NCI-H748 treated with DMSO at 0.1 percent for 48 hours (cell line): ENCODE results near the gene CFAP99.
"Not testable (repeated sequence)": the region's sequence is repeated elsewhere in the genome, so short reads cannot be mapped to it uniquely, and the experiment has no call there.

Experiments used
- DNase-seq: peaks from one replicate; lab custom pipeline; 2025; lab: John Stamatoyannopoulos, UW

Gene CFAP99

DNA sequence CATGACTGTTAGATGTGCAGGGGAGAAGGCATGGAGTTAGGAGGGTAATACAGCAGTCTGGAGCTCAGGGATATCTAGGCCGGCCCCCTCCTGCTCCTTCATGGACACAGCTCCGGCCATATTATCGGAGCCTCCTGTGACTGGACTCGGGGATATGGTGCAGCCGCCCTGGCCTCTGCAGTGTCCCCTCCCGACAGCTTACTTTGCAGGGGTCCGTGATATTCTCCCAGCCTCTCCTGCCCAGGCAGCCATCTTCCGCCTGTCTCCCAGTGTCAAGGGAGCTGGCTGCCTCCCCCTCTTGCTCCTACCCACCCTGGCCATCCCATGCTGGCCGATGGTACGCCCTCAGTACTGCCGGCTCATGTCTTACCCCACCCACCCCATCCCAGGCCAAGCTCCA is 30.3 kb downstream of the CFAP99 start:
- DNase-seq, result no peak

DNA sequence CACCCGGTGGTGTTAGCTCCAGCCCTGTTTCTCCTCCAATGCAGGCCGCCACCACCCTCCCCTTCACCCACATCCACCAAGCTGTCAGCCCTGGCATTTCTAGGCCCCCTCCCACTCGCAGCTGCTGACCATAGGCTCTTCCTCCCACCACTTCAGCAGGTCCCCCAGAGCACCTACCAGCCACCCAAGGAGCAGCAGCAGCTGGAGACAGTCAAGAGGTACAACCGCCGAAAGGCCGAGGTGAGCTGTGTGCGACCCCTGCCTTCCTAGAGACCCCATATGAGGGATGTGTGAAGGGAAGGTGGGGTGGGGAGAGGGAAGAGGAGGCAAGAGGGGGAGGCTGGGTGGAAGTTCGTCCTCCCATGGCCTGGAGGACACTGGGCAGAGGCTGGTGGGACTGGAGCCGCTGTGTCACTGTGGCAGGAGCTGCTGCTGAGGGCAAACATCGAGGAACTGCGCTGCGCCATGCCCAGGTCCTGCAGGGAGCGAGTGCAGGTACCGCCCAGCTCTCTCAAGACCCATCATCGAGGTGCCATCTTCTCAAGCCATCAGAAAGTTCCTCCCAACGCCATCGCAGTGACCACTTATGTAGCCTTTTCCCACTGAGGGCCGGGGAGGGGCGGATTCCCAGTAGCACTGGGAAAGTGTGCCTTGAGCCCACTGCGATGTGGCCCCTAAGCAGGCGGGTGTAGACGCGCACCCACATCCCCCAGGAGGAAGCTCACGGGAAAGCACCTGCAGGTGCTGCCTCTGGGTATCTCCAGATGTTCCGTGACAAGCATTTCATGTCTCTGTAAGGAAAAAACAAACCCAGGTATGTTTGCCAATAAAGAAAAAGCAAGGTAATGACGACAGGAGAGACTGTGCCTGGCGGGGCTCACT is 31.0 kb downstream of the CFAP99 start:
- DNase-seq, result no peak

DNA sequence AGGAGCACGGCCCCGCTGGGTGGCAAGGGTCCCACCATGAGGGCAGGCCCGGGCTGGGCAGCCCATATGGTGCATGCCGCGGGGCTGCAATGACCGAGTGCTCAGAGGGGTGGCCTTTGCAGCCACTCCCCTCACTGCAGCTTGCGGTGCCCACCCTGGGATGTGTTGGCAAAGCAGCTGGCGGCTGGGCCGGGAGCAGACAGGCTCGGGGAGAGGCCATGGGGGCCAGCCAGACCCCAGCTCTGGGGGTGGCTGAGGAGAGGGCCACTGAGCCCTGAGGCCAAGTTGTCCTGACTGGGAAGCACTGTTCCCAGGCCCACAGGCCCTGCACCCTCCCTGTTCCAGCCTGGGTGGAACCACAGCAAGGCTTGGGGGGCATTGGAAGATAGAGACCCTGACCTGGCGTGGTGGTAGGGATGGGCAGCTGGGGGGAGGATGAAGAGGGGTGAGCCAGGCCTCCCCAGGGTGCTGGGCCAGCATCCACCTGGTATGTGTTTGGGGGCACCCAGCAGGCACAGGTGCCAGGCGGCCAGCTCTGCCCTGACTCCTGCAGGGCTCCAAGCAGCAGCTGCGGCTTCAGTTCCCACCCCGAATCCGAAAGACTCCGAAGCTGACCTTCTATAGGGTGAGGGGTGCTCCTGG is 31.8 kb downstream of the CFAP99 start:
- DNase-seq, result no peak

DNA sequence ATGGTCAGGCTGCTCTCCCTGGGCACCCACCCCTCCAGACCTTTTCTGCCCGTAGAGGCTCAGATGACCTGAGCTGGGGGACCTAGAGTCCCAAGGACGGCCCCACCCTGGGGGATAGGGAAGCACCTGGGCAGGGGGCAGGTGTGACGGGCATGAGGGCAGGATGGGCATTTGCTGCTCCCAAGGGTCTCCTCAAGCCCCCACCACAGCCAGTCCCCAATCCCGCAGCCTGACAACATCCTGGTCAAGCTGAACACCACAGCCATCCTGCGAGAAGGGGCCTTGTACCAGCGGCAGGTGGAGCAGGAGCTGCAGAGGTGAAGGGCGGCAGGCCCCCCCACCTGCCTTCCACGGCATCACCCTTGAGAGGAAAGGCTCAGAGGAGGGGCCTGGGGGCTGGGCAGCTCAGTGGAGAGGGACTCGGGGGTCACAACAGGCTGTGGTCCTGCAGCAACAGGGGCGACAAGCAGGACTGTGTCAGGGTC is 32.3 kb downstream of the CFAP99 start:
- no peak for DNase-seq

DNA sequence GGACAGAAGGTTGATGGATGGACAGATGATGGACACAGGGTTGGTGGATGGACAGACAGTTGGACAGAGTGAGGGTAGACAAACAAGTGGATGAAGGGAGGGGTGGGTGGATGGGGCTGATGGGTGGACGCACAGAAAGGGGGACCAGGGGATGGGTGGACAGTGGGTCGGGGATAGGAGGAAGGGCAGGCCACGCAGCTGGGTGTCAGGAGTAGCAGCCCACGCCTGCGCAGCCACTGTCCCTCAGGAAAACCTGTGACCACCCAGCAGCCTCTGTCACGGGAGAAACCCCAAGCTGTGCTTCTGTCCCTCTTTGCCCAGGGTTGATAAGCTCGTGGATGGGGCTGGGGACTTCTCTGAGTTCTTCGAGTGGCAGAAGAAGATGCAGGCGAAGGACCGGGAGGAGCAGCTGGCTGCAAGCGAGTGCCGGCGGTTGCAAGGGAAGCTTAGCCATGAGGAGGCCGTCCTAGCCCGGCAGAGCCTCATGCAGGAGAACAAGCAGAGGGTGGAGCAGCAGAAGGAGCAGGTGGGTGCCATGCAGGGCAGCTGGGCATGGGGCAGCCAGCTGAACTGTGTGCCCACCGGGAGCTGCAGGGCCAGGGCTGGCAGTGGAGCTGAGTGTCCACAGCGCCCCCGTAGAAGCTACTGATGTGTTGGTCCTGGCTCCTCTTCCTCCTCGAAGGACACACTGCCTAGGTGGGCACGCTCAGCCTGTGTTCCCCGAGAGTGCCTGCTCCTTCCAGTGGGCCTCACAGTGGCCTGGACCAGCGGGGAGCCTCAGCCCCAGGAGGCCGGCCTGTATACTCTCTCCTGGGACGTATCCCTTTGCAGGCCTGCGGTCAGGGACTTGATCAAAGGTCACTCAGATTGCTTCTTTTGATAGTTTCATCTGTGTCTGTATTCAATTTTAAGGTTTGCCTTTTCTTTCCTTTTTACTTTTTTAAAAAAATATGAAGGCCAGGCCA is 33.3 kb downstream of the CFAP99 start:
- no peak for DNase-seq

DNA sequence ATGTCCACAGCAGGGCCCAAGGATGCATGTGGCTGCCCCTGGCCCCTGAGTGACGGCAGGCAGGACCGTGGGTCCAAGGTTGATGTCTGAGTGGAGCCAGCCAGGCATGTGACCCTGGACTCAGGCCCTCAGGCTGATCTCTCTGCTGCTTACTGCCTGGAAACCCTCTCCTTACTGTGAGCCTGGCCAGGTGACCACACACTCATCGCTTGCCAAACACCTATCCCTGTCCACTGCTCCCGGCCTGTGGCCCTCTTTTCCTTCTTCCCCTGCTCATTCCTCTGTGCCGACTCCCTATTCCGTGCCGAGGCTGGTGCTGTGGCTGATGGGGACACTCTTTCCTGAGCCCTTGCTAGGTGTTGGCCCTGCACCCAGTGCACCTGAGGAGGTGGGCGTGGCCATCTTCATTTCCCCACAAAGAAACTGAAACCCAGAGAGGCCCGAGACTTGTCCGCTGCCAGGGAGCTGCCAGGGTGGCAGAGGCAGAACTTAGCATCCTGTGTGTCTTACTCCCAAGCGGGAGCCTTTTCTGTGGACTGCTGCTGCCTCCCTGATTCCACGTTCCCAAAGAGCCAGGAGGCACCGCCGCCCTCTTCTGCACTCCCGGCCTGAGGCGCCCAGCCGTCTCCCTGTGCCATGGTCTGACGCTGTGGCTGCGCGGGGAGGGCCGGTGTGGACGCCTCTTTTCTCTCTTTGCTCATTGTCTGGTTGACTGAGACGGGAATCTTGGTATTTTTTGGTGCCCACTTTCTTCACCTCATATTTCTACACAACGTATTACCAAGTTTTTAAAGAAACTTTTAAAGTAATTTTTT is 38.9 kb downstream of the CFAP99 start:
- DNase-seq, result no peak

DNA sequence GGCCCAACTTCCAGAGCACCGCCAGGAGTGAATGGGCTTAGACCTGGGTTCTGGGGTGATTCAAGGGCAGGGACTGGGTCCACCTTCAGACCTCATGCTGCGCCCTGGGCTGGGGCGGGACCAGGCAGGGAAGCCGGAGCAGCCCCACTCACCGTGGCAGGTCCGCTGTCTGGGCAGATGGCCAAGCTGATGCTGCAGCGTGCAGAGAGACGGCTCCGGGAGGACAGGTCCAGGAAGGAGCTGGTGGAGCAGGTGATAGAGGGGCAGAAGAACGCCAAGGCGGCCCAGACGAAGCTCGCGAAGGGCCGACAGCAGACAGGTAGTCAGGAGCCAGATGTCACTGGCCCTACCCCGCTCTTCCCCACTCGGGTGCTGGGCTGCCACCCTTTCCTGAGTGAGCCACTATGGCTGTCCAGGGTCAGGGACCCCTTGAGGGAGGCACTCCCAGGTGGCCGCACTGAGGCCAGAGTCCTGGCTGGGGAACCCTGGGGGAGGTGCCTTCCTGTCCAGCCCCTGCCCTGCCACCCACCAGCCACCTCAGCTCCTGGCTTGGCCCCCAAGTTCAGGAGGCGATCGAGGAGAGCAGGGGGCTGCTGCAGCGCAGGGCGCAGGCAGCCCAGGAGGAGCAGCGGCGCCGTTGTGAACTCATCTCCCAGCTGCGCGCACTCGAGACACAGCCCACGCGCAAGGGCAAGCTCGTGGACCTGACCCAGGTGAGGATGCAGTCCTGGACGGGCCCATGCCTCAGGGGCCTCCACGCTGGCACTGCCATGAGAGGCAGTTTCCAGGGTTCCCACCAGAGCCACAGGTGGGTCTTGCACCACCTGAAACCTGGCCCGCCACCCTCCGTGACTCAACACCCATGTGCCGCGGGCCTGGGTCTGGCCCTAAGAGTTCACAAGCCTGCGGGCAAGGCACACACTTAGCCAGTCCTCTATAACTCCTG is 40.1 kb downstream of the CFAP99 start:
- no peak for DNase-seq

DNA sequence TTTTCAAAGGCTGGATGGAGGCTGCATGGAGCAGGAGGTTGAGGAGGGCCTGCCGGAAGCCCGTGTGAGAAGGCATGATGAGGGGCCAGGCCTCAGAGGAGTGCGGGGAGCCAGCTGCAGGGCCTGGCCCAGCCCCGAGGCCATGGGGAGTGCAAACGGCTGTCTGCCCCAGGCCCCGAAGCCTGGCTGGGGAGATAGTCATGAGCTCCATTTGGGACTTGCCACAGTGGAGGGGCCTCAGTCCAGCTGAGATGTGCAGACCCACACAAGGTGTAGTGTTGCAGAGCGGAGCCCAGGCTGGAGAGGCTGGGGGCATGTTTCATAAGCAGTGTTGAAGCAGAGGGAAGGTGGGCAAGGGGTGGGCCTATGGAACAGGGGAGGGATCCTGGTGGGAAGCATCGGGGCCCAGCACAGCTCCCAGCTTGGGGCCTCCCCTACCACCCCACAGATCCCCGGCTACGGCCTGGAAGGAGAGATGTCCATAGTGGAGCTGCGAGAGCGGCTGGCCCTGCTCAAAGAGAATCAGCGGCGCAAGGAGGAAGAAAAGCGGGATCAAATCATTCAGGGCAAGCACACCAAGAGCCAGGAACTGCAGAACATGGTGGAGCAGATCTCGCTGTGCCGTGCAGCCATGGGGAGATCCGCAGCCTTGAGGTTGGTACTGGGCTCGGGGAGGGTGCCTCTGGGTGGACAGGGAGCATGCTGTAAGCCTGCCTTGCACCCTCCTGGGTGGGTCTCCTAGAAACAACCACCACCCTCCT is 41.0 kb downstream of the CFAP99 start:
- no peak for DNase-seq

DNA sequence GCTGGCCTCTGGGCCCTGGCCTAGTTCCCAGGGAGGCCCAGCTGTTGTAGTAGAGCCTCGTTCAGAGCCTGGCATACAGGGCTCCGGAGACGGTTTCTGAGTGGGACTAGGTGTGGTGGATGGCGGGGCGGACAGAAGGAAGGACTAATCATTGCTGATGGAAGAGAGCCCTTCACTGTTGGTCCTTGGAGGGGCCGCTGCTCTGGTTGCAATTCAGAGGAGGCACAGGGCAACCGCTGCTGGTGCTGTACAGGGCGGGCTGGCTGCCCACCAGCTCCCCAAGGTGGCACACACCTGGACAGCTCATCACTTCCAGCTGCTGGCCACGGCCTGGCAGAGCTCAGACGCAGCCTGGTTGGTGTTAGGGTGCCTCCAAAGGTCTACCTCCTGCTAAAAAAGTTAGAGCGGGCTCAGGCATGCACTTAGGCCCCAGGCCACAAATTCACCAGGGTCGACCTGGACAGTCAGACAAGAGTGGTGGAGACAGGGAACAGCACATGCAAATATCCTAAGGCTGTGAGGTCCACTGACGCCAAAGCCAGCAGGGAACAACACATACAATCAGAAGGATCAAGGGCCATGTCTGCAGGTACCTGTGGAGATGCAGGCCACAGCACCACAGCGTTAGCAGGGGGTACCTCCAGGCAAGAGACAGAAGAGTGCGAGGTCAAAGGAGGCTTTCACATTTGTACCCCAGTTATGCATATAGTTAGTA is 42.6 kb downstream of the CFAP99 start:
- no peak for DNase-seq

DNA sequence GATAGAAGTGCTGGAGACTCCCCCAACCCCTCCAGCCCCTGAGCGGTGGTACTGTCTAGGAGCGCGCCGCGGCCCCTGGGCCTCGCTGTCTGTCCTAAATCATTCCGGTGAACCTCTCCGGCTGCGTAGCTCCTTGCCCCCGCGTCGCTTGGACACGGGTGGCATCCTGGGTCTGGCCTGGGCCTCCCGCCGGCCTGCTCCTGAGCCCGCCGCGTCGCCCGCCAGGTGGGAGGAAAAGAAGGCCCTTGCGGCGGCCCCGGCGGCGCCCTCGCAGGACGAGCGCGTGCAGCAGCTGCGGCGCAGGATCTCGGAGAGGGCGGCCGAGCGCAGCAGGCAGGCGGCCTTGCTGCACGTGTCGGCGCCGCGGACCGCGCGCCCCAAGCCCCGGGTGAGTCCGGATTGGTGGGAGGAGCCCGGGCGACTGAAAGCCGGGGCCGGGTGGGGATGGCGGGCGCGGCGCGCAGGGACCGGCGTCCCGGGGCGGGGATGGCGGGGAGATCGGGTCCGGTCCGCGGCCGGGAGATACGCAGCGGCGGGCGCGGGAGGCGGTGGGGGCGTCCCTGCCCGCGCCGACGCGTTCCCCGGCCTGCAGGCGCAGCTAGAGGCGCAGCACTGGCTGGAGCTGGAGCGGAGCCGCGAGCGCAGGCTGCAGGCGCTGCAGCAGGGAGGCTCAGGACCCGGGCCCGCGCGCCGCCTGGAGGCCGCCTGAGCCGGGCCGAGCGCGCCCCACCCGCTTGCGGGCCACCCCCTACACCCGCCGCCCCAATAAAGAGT is 43.6 kb downstream of the CFAP99 start:
- DNase-seq, result no peak

DNA sequence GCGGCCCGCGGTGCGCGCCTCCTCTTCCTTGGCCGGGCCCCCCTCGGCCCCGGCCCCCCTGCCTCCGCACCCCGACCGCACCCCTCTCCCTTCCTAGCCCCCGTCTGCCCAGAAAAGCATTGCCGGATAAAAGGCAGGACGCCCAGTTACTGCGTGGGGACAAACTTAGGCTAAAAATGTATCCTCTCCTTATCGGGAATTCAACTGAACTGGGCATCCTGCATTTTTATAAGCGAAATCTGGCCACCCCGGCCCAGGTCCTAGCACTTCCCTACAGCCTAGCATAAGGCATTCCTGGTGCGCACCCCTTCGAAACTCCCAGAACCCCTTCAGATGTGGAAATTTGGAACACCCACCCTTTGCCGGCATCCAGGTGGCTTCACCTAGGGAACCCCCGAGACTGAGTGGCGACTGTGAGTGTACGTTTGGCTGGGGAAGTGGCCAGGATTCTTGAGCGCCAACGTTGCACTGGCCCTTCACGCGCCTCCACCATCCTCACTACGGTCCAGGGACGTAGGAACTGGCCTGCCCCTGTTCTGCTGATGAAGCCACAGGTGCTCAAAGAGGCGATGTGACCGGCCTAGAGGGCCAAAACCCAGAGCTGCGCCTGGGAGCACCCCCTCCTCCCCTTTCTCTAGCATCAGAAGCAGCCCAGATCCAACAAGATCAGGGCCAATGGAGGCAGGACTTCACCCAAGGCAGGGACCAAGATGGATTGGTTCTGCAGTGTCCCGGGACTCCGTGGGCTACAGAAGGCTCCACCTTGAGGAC is 44.4 kb downstream of the CFAP99 start:
- no peak for DNase-seq

DNA sequence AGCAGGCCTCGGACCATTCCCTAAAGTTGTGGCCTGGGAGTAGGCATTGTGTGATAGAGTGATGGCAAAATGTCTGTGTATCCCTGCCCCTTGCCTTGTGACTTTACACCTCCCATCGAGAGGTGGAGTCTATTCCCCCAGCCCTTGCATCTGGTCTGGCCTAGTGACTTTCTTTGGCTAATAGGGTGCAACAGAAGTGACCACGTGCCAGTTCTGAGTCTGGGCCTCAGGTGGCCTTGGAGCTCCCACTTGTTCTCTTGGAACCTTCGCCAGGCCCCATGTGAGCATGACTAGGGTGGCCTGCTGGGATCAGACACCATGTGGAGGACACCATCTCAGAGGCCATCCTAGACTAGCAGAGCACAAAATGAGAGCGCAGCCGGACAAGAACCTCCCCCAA is 46.3 kb downstream of the CFAP99 start:
- no peak for DNase-seq

DNA sequence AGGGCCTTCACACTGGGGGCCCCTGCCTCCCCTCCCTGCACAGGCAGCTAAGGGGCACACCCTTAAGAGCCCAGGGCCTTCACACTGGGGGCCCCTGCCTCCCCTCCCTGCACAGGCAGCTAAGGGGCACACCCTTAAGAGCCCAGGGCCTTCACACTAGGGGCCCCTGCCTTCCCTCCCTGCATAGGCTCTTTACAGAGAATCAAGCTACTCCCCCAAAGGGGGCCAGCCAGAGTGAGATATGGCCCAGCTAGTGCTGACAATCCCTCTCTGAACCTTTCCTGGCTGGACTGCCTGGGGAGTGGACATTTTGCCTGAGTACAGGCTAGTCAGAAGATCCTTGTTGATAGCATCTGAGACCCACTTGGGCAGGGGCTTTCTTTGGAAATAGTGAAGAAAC is 46.8 kb downstream of the CFAP99 start:
- not testable (repeated sequence) for DNase-seq

DNA sequence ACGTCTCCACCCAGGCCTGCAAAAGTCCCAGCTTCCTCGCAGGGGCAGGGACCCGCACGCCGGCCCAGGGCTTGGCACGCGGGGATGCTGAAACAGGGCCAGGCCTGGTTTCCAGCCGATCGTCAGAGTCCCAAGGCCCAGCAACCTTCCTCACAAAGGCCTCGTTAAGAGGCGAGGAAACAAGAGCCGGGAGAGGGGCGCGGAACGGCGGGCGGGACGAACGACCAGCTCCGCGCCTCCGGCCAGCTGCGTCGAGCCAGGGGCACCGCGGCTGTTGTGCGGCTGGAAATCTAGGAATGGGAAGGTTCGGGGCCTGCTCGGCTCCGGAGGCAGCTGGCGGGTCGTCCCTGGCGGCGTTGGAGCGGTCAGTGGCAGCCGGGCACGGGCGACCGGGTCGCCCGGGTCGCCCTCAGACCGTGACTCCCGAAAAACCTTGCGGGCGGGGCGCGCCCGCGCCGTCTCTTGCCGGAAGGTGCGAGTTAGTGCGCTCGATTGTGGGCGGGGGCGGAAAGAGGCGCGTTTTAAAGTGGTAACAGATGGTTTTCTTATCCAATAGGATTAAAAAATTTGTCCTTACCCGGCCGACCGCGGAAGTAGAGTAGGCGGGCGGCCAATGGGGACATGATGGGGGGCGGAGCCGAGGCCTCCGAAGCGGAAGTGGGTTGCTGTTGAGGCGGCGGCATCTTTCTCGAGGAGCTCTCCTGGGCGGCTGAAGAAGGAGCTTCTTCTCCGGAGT is 49.9 kb downstream of the CFAP99 start, which contains the start of gene RNF4:
RNF4 (plus strand) TSS at position 651 of the 736 bp plus-strand sequence. CDS start 21,388 bp downstream, outside the sequence.
- peak; percentile 50 for DNase-seq

DNA sequence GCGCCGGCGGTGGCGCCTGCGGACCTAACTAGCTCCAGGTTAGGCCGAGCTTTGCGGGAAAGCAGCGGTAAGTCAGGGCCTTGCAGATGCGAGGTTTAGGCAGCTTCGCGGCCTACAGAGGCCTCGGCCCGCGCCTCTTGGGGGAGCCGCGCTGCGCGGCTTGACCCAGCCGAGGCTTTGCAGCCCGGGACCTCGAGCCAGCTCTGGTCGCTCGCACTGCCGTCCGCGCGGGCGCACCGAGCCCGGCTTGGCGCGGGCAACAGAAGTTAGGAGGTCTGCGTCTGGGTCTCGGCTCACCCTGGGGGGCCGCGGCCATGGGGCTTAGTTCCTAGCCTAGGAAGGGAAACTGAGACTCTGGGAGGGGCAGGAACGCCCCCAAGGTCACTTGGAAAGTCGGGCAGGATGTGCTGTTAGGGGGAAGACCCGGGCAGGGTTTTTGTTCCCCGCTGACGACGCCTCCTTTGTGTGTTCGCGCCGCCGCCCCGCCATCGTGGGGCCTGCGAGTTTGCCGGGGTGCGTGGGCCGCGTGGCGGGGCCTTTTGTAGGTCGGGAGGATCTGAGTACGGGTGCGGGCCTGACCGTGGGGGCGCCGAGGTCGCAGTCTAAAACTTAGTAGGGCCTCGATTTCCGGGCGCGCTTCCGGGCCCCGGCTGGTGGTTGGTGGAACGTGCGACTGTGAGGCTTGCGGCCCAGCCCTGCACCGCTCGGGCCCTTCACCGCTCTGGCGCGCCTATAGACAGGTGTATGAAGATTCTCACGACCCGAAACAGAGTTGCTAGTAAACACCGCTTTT is 50.6 kb downstream of the CFAP99 start:
- no peak for DNase-seq

DNA sequence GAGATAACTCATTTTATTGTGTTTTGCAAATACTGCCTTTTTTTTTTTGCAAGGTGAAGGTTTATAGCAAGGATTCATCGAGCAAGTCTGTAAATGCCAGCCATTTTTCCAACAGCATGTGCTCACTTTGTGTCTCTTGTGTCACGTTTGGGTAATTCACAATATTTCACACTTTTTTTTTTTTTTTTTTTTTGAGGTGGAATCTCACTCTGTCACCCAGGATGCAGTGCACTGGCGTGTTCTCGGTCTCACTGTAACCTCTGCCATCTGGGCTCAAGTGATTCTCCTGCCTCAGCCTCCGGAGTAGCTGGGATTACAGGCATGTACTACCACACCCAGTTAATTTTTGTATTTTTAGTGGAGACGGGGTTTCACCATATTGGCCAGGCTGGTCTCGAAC is 52.0 kb downstream of the CFAP99 start:
- no peak for DNase-seq
